ENCODE results near the gene FBRSL1. TPM values are rescaled to one million over a fixed set of nuclear protein-coding genes. Genes with fewer than 3 reads are reported as not detected.

Gene FBRSL1
- total RNA-seq, 8 experiments from 2014 or later = 7.1 to 31.6 (median 11.1) TPM

DNA sequence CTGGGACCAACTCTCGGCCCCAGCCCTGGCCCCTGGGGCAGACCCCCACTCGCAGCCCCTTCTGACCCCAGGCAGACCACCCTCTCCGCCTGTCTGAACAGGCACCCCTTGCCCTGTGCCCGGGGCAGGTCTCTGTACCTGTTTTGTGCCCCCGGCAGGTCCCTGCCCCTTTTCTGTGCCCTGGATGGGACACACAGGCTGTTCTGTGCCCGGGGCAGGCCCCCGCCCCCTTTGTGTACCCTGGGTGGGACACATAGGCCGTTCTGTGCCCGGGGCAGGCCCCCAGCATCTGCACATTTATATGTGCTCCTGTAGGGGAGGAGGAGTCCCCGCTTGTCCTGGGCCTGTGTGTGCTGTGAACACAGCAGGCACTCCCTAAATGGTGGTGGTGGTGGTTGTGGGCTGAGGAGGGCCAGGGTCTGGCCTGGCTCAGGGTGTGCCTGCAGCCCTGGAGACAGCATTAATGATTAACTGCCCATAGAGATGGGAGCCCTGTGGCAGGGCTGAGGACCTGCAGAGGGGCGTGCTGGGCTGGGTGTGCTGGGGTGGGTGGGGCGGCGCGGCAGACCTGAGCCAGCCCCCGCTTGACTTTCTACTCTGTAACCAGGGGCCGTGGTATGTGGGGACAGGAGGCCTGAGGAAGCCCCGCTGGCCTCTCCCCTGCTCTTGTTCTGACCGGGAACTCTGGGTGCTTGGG, 3.7 kb downstream of the FBRSL1 start:
- Histone ChIP-seq H3K27ac (peak overlapping the region in 1 of 2 donors; percentile 20), H3K4me3 (peak overlapping the region in 1 of 5 donors; percentile 8), H3K4me1 (replicated peaks in 1 of 2) (peaks cover 65 to 75% of the 10 kb centered on the region in 2 donors)
- in situ Hi-C loops (cut with MboI; ENCODE audit: low pct_unique_long_range_greater_than_20kb in 2 of 9, low sequenced_read_pairs in 9 of 9, unreplicated experiment in 9 of 9) = no loop called here
- ATAC-seq (replicated peaks in 6 of 8) = peak in 5 of 8 experiments; percentile 39 to 59 (median 48)
- WGBS, 10 experiments = 20% methylated on average over 1 of the region's 18 CpGs; no CpG with 5 or more reads in 9 of the 10 experiments

DNA sequence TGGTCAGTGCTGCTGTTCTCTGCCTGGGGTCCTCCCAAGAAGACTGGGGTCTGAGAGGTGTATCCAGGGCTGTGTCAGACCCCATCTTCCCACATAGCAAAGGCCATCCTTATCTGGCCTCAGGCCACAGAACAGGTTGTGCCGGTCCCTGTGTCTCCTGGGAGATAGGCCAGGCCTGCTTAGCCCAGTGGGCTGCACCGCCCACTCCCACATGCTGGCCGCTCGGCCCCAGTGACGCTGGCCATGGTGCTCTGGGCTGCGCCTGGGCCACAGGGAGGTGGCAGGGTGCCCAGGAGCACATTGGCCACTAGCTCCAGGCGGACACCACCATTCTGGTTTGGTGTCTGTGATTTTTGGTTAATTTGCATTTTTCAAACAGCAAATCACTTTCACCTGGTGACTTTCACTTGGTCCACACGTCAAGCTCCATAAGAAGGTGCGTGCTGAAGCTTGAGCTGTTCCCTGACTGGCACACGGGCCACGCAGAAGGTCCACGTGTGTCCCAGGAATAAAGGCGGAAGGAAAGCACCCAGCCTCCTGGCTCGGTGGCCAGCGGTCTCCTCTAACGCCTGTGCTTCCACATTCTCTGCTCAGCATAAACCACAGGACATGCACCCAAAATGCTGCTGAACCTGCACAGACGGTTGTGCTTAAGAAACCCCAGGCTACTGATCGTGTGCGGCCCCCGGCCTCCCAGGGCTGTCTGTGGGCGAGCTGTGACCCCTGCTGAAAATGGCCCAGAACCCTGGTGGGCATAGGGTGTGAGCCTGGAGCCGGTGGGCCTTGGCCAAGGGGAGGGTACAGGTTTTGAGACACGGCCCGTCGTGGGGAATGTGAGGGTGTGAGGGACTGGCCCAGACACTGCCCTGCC, 4.6 kb downstream of the FBRSL1 start:
- in situ Hi-C loops (cut with MboI; ENCODE audit: low pct_unique_long_range_greater_than_20kb in 2 of 9, low sequenced_read_pairs in 9 of 9, unreplicated experiment in 9 of 9) = no loop called here
- WGBS, 10 experiments = 40 to 100% (median 91%) methylated on average over 1 to 9 of the region's 25 CpGs; no CpG with 5 or more reads in 2 of the 10 experiments
- Histone ChIP-seq H3K4me3 (no peak overlapping the region), H3K4me1 (replicated peaks in 1 of 2) (peaks cover 65 to 74% of the 10 kb centered on the region in 2 donors), H3K27ac (peak overlapping the region in 1 of 2 donors; percentile 20)
- ATAC-seq (replicated peaks in 6 of 8) = peak in 2 of 8 experiments; percentile 2 to 17

DNA sequence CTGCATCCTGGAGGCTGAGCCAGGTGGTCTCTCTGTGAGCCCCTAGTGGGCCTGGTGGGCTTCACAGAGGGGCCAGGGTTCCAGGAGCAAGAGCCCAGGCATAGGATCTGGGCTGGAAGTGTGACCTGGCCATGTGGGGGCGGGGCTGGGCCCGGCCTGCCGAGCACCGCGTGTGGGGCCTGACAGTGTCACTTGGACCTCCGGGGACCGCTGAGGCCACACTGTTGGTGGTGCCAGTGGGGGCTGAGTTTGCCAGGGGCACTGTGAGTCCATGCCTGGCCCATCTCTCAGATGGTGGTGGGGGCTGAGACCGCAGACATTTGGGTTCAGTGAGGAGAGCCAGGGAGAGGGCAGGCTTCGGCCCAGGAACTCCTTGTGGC, 5.2 kb downstream of the FBRSL1 start:
- no peak for ATAC-seq (replicated peaks in 6 of 8)
- Histone ChIP-seq H3K27ac (no peak overlapping the region), H3K4me1 (replicated peaks in 1 of 2) (peaks cover 65 to 75% of the 10 kb centered on the region in 2 donors), H3K4me3 (no peak overlapping the region)
- 80% methylated on average over 1 of the region's 9 CpGs; no CpG with 5 or more reads in 8 of the 10 experiments for WGBS, 10 experiments
- in situ Hi-C loops (cut with MboI; ENCODE audit: low pct_unique_long_range_greater_than_20kb in 2 of 9, low sequenced_read_pairs in 9 of 9, unreplicated experiment in 9 of 9) = no loop called here

DNA sequence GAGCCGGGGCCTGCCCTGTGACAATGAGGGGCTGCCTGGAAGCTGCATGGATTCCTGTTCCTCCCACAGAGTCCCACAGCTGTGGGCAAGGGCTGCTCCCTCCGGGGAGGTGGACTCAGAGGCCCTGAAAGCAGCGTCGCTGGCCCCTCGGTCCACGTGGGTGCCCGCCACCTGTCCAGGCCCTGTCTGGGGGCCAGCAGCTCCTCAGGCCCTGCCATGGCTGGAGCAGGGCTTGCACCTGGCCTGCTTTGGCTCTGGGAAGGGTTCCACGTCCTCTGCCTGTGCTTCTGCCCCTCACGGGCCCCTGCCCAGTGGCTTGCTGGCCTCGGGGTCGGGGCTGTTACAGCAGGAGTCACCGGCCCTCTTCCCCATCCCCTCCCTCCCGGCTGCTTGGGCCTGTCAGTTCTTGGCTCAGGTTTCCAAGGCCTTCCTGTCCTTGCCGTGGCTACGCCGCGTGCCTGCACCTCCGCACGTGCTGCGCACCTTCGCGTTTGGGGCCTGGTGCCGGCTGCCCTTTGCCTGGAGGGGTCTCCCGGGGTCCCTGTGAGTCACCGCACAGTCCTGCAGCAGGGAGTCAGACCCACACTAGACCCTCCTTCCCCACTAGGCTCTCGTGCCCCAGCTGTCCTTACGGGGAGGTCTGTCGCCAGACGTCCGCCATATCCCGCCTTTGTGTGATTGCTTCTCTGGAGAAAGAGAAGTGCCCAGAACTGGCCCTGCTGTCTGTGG, 5.8 kb downstream of the FBRSL1 start:
- WGBS, 10 experiments = 73 to 83% (median 77%) methylated on average over 4 to 12 of the region's 31 CpGs; no CpG with 5 or more reads in 7 of the 10 experiments
- H3K4me3 ChIP-seq = no peak overlapping the region
- peaks cover 65 to 82% of the 10 kb centered on the region in 2 donors for H3K4me1 ChIP-seq (replicated peaks in 1 of 2)
- ATAC-seq (replicated peaks in 6 of 8) = peak in 3 of 8 experiments; percentile 3 to 17 (median 15)
- in situ Hi-C loops (cut with MboI; ENCODE audit: low pct_unique_long_range_greater_than_20kb in 2 of 9, low sequenced_read_pairs in 9 of 9, unreplicated experiment in 9 of 9) = no loop called here
- peak overlapping the region in 1 of 2 donors; percentile 30 for H3K27ac ChIP-seq

DNA sequence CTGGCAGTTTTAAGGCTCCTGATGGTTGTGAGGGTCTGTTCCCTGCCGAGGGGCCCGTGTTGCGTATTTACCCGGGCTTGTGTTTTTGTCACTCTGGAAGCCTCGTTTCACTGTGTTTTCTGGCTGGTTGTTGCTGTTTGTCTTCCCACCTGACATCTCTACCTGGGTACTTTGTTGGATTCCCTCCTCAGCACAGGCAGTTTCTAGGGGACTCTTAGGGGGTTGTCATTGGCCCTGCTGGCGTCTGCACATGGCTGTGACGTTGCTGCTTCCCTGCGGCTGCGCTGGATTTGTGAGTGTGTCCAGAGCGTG, 6.4 kb downstream of the FBRSL1 start:
- 71 to 94% (median 85%) methylated on average over 1 to 6 of the region's 10 CpGs; no CpG with 5 or more reads in 6 of the 10 experiments for WGBS, 10 experiments
- ATAC-seq (replicated peaks in 6 of 8) = no peak
- H3K4me1 ChIP-seq (replicated peaks in 1 of 2) = peaks cover 66 to 82% of the 10 kb centered on the region in 2 donors
- H3K27ac ChIP-seq = no peak overlapping the region
- in situ Hi-C loops (cut with MboI; ENCODE audit: low pct_unique_long_range_greater_than_20kb in 2 of 9, low sequenced_read_pairs in 9 of 9, unreplicated experiment in 9 of 9) = no loop called here
- no peak overlapping the region for H3K4me3 ChIP-seq

DNA sequence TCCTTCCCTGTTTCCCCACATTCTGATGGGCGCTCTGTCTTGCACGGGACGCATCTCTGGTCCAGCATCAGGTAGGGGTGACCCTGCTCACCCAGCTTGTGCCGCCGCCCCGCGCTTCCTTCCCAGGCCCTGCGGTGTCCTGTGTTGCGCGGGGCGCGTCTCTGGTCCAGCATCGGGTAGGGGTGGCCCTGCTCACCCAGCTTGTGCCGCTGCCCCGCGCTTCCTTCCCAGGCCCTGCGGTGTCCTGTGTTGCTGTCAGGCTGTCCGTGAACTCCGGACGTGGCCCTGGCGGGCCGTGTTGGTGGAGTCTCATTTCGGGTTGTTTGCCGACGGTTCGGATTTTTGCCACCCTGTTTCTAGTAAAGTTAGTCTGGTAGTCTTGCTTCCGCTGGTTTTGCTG, 6.8 kb downstream of the FBRSL1 start:
- Histone ChIP-seq H3K27ac (no peak overlapping the region), H3K4me3 (no peak overlapping the region), H3K4me1 (replicated peaks in 1 of 2) (peaks cover 66 to 82% of the 10 kb centered on the region in 2 donors)
- in situ Hi-C loops (cut with MboI; ENCODE audit: low pct_unique_long_range_greater_than_20kb in 2 of 9, low sequenced_read_pairs in 9 of 9, unreplicated experiment in 9 of 9) = no loop called here
- no peak for ATAC-seq (replicated peaks in 6 of 8)
- WGBS, 10 experiments = 86 to 96% (median 90%) methylated on average over 2 to 15 of the region's 27 CpGs; no CpG with 5 or more reads in 6 of the 10 experiments

DNA sequence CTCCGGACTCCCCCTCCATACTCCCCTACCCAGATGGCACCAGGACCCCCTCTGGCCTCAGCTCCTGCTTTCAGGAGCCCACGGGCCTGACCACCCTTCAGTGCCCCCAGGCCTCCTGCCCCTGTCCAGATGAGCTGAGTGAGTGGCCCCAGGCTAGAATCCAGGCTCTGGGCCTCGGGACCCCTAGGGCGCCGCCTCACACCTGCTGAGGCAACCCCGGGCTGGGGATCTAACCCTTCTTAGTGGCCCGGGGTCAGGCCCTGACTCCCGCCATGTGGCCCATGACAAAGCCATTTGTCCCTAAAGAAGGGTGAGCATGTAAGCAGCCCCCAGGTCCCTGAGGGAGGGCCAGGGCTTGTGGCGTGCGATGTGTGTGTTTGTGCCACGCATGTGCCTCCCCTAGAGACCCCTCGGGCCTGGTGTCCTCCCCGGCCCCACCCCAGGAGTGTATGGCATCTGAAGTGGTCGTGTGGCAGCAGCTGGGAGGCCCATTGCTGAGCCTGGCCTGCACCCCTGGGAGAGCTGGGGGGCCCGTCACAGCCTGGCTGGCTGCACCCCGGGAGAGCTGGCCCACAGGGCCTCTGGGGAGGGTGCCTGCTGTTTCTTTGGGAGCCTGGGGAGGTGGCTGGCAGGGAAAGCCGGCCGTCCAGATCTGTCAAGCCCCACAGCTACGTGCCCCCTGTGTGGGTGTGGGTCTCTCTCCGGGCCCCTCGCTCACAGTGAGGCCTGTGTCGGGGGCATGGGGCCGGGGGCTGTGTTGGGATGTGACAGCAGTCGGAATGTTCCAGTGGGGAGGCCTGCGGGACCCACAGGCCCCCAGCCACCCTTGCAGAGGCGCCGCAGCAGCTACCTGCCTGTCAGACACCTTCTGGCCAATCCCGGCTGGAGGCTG, 7.8 kb downstream of the FBRSL1 start:
- no peak for ATAC-seq (replicated peaks in 6 of 8)
- no peak overlapping the region for H3K27ac ChIP-seq
- WGBS, 10 experiments = 100% methylated on average over 1 of the region's 28 CpGs; no CpG with 5 or more reads in 9 of the 10 experiments
- in situ Hi-C loops (cut with MboI; ENCODE audit: low pct_unique_long_range_greater_than_20kb in 2 of 9, low sequenced_read_pairs in 9 of 9, unreplicated experiment in 9 of 9) = no loop called here
- no peak overlapping the region for H3K4me3 ChIP-seq
- H3K4me1 ChIP-seq (replicated peaks in 1 of 2) = peaks cover 64 to 84% of the 10 kb centered on the region in 2 donors

DNA sequence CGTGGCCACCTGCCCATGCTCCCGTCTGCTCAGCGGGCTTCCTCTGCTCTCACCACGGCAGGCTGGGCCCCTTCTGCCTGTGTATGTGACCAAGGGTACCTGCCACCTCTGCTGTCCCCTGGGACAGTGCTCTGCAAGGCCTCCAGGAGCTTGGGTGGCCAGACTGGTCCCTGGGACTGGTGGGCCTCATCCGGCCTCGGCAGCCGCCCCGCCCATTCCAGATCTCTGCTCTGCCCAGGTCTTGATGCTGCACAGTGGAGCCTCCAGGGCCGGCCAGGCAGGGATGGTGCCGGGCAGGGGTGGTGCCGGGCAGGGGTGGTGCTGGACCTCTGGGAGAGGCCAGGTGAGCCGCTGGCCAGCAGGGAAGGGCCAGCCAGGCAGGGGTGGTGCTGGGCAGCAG, 9.0 kb downstream of the FBRSL1 start:
- Histone ChIP-seq H3K4me1 (replicated peaks in 1 of 2) (peaks cover 61 to 80% of the 10 kb centered on the region in 2 donors), H3K4me3 (no peak overlapping the region), H3K27ac (no peak overlapping the region)
- no peak for ATAC-seq (replicated peaks in 6 of 8)
- whole genome bisulfite sequencing, 10 experiments = 100% methylated on average over 3 of the region's 12 CpGs; no CpG with 5 or more reads in 9 of the 10 experiments
- in situ Hi-C loops (cut with MboI; ENCODE audit: low pct_unique_long_range_greater_than_20kb in 2 of 9, low sequenced_read_pairs in 9 of 9, unreplicated experiment in 9 of 9) = no loop called here

DNA sequence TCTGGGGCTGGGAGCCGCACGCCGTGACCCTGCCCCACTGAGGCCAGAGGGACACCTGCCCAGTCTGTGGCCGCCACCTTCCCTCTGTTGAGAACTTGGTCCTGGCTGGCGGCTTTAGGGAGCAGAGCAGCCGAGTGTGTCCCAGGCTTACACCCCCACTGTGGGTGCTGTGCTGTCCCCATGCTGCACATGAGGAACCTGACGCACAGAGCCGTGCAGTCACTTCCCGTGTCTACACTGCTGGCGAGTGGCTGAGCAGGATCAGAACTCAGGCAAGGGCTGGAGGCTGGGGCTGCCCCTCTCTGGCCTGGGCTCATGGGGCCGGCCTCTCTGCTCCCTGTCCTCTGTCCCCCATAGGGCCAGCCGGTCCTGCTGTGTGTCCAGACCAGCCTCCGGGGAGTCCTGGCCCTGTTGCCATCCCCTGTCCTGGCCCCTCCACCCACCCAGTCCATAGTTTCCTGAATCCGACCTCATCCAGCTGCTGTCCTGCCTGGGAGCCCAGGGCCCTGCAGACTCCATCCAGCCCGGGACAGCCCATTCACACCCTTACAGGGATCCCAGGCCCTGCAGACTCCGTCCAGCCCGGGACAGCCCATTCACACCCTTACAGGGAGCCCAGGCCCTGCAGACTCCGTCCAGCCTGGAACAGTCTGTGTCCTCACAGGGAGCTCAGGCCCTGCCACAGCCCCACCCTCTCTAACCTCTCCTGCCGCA, 10.3 kb downstream of the FBRSL1 start:
- Histone ChIP-seq H3K27ac (no peak overlapping the region), H3K4me3 (no peak overlapping the region), H3K4me1 (replicated peaks in 1 of 2) (peaks cover 55 to 66% of the 10 kb centered on the region in 2 donors)
- peak in 5 of 8 experiments; percentile 14 to 90 (median 39) for ATAC-seq (replicated peaks in 6 of 8)
- in situ Hi-C loops (cut with MboI; ENCODE audit: low pct_unique_long_range_greater_than_20kb in 2 of 9, low sequenced_read_pairs in 9 of 9, unreplicated experiment in 9 of 9) = no loop called here
- WGBS, 10 experiments = 50 to 87% methylated on average over 2 to 3 of the region's 19 CpGs; no CpG with 5 or more reads in 8 of the 10 experiments

DNA sequence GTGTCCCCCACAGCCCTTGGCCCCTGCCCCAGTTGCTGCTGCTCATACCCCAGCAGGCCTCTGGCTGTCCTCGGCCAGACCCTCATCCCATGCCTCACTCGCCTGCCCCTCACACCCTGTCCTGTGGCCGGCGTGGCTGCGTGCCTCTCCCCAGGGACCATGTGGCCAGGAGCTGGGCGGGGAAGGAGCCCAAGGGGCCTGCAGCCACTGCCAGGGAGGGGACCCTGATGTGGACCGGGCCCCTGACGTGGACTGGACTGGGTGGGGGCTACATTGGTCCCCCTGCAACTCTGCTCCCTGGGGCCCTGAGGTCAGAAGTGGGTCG, 10.9 kb downstream of the FBRSL1 start:
- H3K27ac ChIP-seq = peak overlapping the region in 1 of 2 donors; percentile 14
- no peak for ATAC-seq (replicated peaks in 6 of 8)
- H3K4me3 ChIP-seq = no peak overlapping the region
- WGBS, 10 experiments = 83 to 88% (median 87%) methylated on average over 3 to 5 of the region's 9 CpGs; no CpG with 5 or more reads in 7 of the 10 experiments
- in situ Hi-C loops (cut with MboI; ENCODE audit: low pct_unique_long_range_greater_than_20kb in 2 of 9, low sequenced_read_pairs in 9 of 9, unreplicated experiment in 9 of 9) = no loop called here
- H3K4me1 ChIP-seq (replicated peaks in 1 of 2) = peaks cover 55 to 65% of the 10 kb centered on the region in 2 donors

DNA sequence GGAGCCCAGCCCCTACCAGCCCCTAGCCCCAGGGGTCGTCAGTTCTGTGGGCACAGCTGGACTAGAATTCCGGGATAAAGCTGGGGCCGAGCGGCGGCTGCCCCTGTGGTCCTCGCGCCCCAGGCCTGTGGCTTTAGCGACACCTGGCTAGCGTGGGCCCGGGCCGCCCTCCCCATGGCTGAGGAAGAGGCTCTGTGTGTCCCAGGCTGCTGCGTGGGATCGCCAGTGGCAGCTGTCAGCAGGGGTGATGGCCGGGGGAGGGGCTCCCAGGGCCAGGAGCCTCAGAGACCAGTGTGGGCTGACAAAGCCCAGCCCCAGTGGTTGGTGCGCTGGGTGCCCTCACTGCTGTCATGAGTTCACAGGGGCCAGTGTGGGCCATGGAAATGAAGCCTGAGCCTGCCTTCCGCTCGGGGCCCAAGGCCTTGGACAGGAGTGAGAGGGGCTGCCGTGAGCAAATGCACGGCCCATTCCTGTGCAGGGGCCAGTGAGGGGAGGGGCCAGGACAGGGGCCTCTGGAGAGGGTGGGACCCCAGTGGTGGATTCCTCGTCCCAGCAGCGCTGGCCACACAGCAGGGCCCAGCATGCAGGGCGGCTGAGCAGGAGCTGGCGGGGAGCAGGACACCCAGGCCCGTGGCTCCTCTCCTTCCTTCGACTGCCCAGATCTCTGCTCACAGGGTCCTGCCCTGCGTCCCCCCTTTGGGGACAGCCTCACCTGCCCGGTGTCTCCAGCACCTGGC, 11.4 kb downstream of the FBRSL1 start:
- Histone ChIP-seq H3K4me3 (no peak overlapping the region), H3K27ac (peak overlapping the region in 1 of 2 donors; percentile 14), H3K4me1 (replicated peaks in 1 of 2) (peaks cover 55 to 65% of the 10 kb centered on the region in 2 donors)
- WGBS, 10 experiments = 60 to 100% (median 75%) methylated on average over 1 to 5 of the region's 27 CpGs; no CpG with 5 or more reads in 6 of the 10 experiments
- in situ Hi-C loops (cut with MboI; ENCODE audit: low pct_unique_long_range_greater_than_20kb in 2 of 9, low sequenced_read_pairs in 9 of 9, unreplicated experiment in 9 of 9) = no loop called here
- ATAC-seq (replicated peaks in 6 of 8) = peak in 5 of 8 experiments; percentile 13 to 49 (median 46)

All from motor neuron (in vitro differentiated cells).